Measurements from ENCODE around the gene SAMD11.
"Not testable (repeated sequence)": the region's sequence is repeated elsewhere in the genome, so short reads cannot be mapped to it uniquely, and the experiment has no call there.

The SAMD11 gene

GRCh38 chr1:923131-923990 lies at the start of gene SAMD11:
Gene SAMD11, plus strand, starts transcription at chr1:923923. Its CDS starts 509 bp downstream, at chr1:924432.
- DNase-seq, result peak; percentile 61

- DNase-seq, result not testable (repeated sequence)
Measured at GRCh38 chr1:876428-877208, 47.1 kb upstream of the SAMD11 start.

GRCh38 chr1:877209-877986 lies 46.3 kb upstream of the SAMD11 start:
- DNase-seq, result not testable (repeated sequence)

GRCh38 chr1:880511-880910 lies 43.2 kb upstream of the SAMD11 start:
- DNase-seq, result not testable (repeated sequence)

- DNase-seq, result not testable (repeated sequence)
Measured at GRCh38 chr1:880915-881314, 42.8 kb upstream of the SAMD11 start.

GRCh38 chr1:886311-886710 lies 37.4 kb upstream of the SAMD11 start:
- DNase-seq, result no peak

- DNase-seq, result no peak
Measured at GRCh38 chr1:886760-887159, 37.0 kb upstream of the SAMD11 start.

GRCh38 chr1:888297-888696 lies 35.4 kb upstream of the SAMD11 start:
- no peak for DNase-seq

GRCh38 chr1:889774-890173 lies 33.9 kb upstream of the SAMD11 start:
- not testable (repeated sequence) for DNase-seq

- not testable (repeated sequence) for DNase-seq
Measured at GRCh38 chr1:890234-890633, 33.5 kb upstream of the SAMD11 start.

- no peak for DNase-seq
Measured at GRCh38 chr1:890661-891060, 33.1 kb upstream of the SAMD11 start.

GRCh38 chr1:897226-897625 lies 26.5 kb upstream of the SAMD11 start:
- no peak for DNase-seq

GRCh38 chr1:897951-898350 lies 25.8 kb upstream of the SAMD11 start:
- not testable (repeated sequence) for DNase-seq

- no peak for DNase-seq
Measured at GRCh38 chr1:899636-900317, 23.9 kb upstream of the SAMD11 start.

- DNase-seq, result no peak
Measured at GRCh38 chr1:901108-901859, 22.4 kb upstream of the SAMD11 start.

- DNase-seq, result no peak
Measured at GRCh38 chr1:902802-903201, 20.9 kb upstream of the SAMD11 start.

- DNase-seq, result no peak
Measured at GRCh38 chr1:903305-903704, 20.4 kb upstream of the SAMD11 start.

GRCh38 chr1:903721-904271 lies 19.9 kb upstream of the SAMD11 start:
- DNase-seq, result no peak

- DNase-seq, result peak; percentile 76
Measured at GRCh38 chr1:904310-904950, 19.3 kb upstream of the SAMD11 start.

- DNase-seq, result peak; percentile 2
Measured at GRCh38 chr1:905071-905749, 18.5 kb upstream of the SAMD11 start.

Measured in CD4-positive, alpha-beta T cell treated with Interleukin-4 for 4 hours (primary cell).